OCI-LY1 (cell line): ENCODE results near the gene VSIG4.

Source experiments
- CTCF ChIP-seq: fragments of 200-600 bp; sonication (generic), shearing (Covaris generic); IDR thresholded peaks from 2 replicates; pipeline ENCODE4 v1.5.1; 2017; ENCODE audit warnings: mild to moderate bottlenecking, antibody characterized with exemption, low read length, moderate library complexity, mixed read lengths
- EZH2 ChIP-seq: fragments of 200-600 bp; sonication (generic), shearing (Covaris generic); IDR thresholded peaks from 2 replicates; pipeline ENCODE4 v1.8.0; 2017; ENCODE audit warnings: borderline replicate concordance, mixed run types, mild to moderate bottlenecking, antibody characterized with exemption, low read length, moderate library complexity, mixed read lengths

DNA sequence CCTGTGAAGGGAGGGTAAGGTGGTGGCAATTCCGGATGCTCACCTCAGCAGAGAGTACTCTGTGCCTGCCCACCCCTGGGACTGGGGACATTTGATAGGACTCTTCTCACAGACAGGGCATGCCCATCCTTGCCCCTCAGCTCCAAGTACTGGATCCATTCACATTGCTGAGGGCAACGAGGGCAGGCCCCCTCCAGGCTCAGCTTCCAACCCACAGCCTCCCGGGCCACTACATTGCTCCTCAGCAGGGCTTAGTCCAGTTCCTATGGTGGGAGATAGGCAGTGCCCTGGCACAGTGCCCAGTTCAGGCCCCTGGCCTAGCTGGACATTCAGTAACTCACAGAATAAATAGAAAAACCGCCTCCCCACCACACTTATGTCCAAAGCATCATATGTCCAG, 15.1 kb upstream of the VSIG4 start:
- TF ChIP-seq CTCF (no peak), EZH2 (no peak)
